Stimulated activated CD4-positive, alpha-beta T cell treated with anti-CD3 and anti-CD28 coated beads, Interleukin-2, amount 100 ng/mL, for 24 hours (primary cell): ENCODE results near the gene HIPK2.

Experiments used
- DNase-seq, 2 donors: peaks; one replicate each; pipeline ENCODE4 v3.0.0-alpha.2; 2020

HIPK2 gene

GRCh38 chr7:139711991-139712743, 65.6 kb downstream of the HIPK2 start:
- DNase-seq: no peak

- no peak for DNase-seq
Measured at GRCh38 chr7:139710036-139710435, 67.8 kb downstream of the HIPK2 start.

GRCh38 chr7:139709485-139709884, 68.3 kb downstream of the HIPK2 start:
- no peak for DNase-seq

GRCh38 chr7:139708541-139708940, 69.3 kb downstream of the HIPK2 start:
- no peak for DNase-seq

GRCh38 chr7:139706837-139707236, 71.0 kb downstream of the HIPK2 start:
- no peak for DNase-seq

DNA sequence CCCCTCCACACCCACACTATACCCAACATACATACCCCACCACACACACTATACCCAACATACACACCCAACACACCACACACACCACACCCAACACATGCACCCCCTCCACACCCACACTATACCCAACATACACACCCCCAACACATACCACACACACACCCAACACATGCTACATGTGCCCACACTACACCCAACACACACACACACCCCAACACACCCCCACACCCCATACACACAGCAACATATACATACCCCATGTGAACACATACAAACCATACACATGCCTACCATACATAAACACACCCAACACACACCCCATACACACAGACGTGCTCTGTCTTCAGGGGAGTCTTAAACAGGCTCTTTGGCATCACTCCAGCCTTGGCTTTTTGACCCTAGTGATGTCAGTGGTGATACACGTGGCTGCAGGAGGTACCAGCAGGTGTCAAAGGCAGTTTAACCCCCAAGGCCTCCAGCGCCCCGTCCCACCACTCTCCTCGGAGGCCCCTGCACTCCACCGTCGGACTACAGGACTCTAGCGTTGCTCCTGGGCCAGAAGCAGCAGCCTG, 73.4 kb downstream of the HIPK2 start:
- DNase-seq: no peak

- DNase-seq: no peak
Measured at GRCh38 chr7:139703487-139704307, 74.1 kb downstream of the HIPK2 start.

GRCh38 chr7:139702811-139703486, 74.8 kb downstream of the HIPK2 start:
- no peak for DNase-seq

DNA sequence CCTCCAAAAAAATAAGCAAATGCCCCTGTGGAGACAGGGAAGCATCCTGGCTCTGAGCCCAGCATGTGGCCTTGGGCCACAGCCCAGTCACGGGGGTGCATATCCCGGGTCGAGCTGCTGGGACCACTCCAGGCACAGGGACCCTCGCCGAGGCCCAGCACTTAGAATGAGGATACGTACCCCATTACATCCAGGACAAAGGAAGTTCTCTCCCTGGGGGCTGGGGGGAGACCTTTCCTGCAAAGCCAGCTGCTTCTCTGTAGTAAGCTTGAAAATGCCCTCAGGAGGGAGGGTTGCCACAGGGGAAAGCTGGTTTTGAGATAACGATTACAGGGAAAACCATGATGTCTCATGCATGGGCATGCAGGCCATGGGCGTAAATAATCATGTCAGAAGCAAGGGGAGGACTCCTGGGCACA, 75.5 kb downstream of the HIPK2 start:
- DNase-seq: no peak

- DNase-seq: no peak
Measured at GRCh38 chr7:139701908-139702307, 75.9 kb downstream of the HIPK2 start.

- no peak for DNase-seq
Measured at GRCh38 chr7:139700505-139701235, 77.1 kb downstream of the HIPK2 start.

DNA sequence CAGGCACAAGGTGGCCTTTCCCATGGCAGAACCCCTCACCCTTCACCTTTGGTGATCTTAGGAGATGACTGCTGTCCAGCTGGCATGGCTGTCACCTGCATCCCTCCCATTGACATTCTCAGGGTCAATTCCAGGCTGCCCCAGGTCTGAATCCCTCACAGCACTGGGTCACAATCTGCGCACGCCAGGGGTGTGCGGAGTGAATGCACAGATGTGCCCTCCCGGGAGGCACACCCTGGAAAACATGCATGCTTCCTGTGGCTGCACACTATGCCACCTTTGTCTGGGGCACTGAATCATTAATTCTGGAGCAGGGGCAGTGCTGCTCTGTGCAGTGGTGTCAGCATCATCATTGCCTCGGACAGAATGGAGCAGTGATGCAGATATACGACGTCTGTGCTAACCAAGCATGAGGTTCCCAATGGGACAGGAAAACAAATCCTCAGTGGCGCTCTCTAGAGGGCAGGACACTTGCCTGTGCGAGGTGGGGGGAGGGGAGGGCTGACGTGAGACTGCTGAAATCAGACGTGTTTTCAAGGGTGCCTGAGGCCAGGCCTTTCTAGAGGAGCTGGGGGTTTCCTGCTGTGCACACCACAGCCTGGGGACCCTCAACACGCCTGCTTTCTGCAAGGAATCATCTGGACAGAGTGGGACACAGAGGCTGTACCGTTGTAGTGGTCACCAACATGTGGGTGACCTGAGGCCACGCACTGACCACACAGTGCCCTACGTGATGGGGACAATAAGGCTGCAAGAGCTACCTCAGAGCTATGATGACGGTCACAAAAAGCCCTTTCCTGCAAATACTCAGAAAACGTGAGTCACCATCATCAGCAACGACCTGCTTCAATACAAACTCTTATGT, 77.9 kb downstream of the HIPK2 start:
- peak in 1 of 2 donors; percentile 24 for DNase-seq

GRCh38 chr7:139698844-139699243, 79.0 kb downstream of the HIPK2 start:
- DNase-seq: no peak

DNA sequence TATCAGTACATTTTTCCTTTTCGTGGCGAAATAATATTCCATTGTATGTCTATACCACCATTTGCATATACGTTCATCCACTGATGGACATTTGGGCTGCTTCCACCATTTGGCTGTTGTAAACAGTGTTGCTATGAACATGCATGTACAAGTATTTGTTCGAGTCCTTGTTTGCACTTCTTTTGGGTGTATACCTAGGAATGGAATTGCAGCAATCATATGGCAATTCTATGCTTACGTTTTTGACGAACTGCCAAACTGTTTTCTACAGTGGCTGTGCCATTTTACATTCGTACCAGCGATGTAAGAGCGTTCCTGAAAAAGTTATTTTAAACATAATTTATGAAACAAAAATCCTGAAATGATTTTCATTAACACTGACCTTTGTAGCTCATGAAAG, 79.5 kb downstream of the HIPK2 start:
- DNase-seq: no peak

GRCh38 chr7:139697056-139697455, 80.7 kb downstream of the HIPK2 start:
- no peak for DNase-seq

DNA sequence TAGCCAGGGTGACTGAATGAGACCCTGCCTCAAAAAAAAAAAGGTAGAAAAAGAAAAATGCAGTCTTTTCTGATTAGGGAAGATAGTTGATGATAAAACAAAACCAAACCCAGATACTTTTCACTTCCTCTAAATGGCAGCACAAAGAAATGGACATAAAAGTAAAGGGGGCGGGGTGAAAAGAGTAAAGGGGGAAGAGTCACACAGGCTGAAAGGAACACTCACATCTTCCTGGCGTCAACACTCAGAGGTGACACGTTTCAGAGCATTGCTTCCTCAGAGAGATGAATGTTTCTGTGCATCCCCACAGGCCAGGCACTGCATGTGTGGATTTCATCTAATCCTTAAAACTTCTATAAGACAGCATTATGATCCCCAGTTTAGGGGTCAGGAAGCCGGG, 81.2 kb downstream of the HIPK2 start:
- DNase-seq: no peak

DNA sequence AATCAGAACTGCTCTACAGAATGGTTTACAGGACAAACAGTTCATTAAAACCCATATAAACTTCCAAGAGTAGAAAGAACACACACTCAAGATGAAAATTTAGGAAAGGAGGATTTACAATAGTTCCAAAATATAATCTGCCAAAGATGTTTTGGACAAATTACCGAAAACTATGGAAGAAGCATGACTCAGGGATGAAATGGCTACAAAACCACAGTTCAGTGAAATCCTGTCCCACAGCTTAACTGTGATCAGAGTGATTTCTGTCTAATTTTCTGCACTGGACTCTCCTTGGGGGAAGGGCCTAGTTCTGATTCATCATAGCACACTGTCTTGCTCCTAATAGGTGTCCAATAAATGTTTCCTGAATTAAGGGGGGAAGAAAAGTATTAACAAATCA, 82.2 kb downstream of the HIPK2 start:
- DNase-seq: no peak

DNA sequence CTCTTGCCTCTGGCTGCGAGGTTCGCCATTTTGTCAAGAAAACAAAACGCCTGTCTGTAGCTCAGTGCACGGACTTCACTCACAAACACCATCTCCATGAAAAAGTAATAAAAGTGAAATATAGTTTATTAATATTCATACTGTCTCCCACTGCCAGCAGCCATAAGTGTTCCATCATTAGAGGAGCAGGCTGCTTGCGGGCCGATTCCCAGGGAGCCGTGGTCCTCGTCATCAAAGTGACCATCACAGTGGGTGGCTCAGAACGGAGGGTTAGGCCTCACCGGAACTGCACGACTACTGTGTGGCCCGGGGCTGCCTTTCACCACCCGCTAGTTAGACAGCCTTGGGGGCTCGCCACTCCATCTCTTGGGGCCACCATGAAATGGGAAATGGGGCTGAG, 82.7 kb downstream of the HIPK2 start:
- no peak for DNase-seq

DNA sequence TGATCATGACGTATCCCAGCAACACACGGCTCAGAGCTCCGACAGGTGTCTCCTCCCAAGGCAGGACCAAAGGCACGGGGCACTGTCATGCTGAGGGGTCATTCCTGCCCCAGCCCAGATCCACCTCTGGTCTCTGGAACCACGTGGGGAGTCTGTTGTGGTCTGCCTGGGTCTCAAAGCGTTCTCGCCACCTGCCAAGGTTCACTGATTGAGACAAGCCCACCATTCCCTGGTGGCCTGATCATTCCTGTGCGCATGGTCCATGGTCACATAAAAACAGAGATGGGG, 83.5 kb downstream of the HIPK2 start:
- no peak for DNase-seq

DNA sequence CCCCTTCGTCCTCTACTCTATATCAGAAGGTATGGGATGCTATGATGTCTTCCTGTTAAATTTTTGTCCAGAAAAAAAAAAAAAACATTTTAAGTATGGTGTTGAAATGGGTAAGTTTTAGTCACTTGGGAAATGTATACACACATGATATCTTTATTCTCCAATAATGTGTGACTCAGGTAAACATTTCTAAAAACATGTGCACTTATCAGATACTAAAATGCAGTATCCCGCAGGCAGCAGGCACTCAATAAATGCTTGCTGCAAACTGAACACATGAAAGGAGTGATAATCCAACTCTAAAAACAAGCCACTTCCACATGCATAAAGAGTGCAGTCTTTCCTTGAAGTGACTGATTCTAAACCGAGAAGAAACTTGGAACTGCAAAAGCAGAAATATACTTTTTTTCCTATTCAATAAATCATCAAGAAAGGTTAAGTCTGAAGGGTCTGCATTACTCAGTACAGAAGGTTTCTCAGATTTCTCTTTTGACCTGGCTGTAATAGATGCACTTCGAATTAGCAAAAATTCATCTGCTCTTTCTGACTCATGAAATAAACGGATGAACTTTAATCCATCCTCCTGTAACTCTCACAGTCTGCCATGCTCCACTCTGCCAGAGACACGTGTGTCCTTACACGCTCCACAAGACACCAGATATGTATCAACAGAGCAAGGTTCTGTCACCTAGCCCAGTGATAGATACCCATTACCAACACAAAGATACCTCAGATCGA, 84.0 kb downstream of the HIPK2 start:
- DNase-seq: no peak

DNA sequence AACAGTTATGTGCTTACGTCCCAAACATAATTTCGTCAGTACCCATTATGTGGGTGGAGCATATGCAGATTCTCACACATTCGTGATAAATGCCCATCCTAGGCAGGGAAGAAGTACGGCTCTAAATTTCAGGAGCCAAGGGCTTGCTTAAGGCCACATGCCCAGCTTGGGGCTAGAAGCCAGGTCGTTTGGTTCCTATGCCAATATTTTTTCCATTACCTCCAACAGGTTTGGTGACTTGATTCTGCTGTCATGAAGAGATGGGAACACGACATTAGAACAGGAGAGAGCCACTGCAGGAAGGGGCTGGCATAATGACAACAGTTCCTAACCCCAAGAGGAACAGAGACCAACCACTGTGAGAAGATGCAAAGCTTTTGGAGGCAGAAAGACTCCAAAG, 85.1 kb downstream of the HIPK2 start:
- DNase-seq: no peak
